ENCODE results near the gene SLC45A1.

GRCh38 chr1:8373581-8374241 is 55.8 kb downstream of the SLC45A1 start:
- TF ChIP-seq CTCF (conservative IDR thresholded peaks at IDR 0.05) (no peak), EZH2 (IDR thresholded peaks at IDR 0.05; ENCODE audit: low read depth) (no peak)

Data from PC-9 (cell line).